ENCODE results near the gene DPP7.
"Not testable (repeated sequence)": the region's sequence is repeated elsewhere in the genome, so short reads cannot be mapped to it uniquely, and the experiment has no call there.

DPP7 gene

GRCh38 chr9:137128158-137128861, 13.8 kb upstream of the DPP7 start:
- DNase-seq = no peak

GRCh38 chr9:137127301-137128157, 13.0 kb upstream of the DPP7 start:
- peak; percentile 55 for DNase-seq

GRCh38 chr9:137126786-137127185, 12.3 kb upstream of the DPP7 start:
- DNase-seq = no peak

- not testable (repeated sequence) for DNase-seq
Observed at GRCh38 chr9:137123952-137124462, 9.5 kb upstream of the DPP7 start.

- DNase-seq = no peak
Observed at GRCh38 chr9:137123468-137123837, 8.9 kb upstream of the DPP7 start.

- DNase-seq = not testable (repeated sequence)
Observed at GRCh38 chr9:137122796-137123467, 8.4 kb upstream of the DPP7 start.

GRCh38 chr9:137121927-137122795, 7.6 kb upstream of the DPP7 start:
- DNase-seq = not testable (repeated sequence)

GRCh38 chr9:137118092-137118603, 3.6 kb upstream of the DPP7 start:
- not testable (repeated sequence) for DNase-seq

GRCh38 chr9:137117269-137117731, 2.8 kb upstream of the DPP7 start:
- DNase-seq = no peak

- no peak for DNase-seq
Observed at GRCh38 chr9:137116728-137117127, 2.2 kb upstream of the DPP7 start.

GRCh38 chr9:137116027-137116507, 1.5 kb upstream of the DPP7 start:
- DNase-seq = no peak

GRCh38 chr9:137115394-137116026, 977 bp upstream of the DPP7 start:
- no peak for DNase-seq

- DNase-seq = no peak
Observed at GRCh38 chr9:137114220-137114612, 317 bp downstream of the DPP7 start.

- DNase-seq = no peak
Observed at GRCh38 chr9:137113385-137114159, 961 bp downstream of the DPP7 start.

- DNase-seq = no peak
Observed at GRCh38 chr9:137112564-137113384, 1.8 kb downstream of the DPP7 start.

GRCh38 chr9:137111788-137112563, 2.6 kb downstream of the DPP7 start:
- DNase-seq = no peak

GRCh38 chr9:137110911-137111787, 3.4 kb downstream of the DPP7 start:
- no peak for DNase-seq

Measured in CD4-positive, alpha-beta T cell treated with Interleukin-15 for 1 hour (primary cell).